CD4-positive, alpha-beta T cell treated with Interleukin-4 for 4 hours (primary cell): ENCODE measurements around the gene CRIP1.

ENCODE experiments used
- DNase-seq: peaks from one replicate; pipeline ENCODE4 v3.0.0-alpha.2; 2020

Gene CRIP1

GRCh38 chr14:105494606-105494929, 7.9 kb downstream of the CRIP1 start:
- no peak for DNase-seq

DNA sequence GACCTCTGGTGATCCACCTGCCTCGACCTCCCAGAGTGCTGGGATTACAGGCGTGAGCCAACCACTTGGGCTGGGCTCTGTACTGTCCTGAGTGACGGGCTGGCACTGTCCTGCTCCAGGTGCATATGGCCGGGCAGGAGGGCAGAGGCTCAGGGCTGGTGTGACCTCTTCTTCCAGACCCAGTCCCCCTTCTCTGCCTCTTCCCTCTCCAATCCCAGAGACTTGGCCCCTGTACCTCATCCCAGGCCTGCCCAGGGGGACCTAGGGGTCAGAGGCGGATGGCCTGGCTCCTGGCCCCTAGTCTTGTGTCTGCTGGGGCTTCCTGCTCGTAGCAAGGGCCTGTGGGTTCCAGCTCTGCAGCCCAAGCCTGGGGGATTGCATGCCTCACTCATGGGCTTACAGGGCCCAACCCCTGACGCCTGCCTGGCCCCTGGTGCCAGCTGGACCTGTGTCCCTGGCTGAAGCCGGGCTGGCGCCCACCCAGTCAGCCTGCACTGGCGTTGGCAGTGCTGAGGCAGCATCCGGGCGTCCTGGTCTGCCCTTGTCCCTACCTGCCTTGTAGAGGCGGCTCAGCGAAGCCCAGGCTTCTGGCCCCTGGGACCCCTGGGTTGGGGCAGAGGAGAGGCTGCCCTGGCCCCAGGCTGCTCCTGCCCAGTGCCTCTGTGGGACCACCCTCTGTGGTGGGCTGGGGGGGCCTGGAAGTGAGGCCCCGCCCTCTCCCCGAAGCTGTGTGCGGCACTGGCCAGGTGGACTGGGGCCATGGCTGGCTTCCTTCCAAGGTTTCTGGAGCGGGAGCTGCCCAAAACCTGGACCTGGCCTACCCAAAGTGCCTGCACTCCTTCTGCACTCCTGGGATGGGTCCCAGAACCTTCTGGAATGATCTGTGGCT, 8.7 kb downstream of the CRIP1 start:
- no peak for DNase-seq

GRCh38 chr14:105495990-105496830, 9.5 kb downstream of the CRIP1 start:
- no peak for DNase-seq

- DNase-seq: no peak
Observed at GRCh38 chr14:105496831-105497591, 10.3 kb downstream of the CRIP1 start.

DNA sequence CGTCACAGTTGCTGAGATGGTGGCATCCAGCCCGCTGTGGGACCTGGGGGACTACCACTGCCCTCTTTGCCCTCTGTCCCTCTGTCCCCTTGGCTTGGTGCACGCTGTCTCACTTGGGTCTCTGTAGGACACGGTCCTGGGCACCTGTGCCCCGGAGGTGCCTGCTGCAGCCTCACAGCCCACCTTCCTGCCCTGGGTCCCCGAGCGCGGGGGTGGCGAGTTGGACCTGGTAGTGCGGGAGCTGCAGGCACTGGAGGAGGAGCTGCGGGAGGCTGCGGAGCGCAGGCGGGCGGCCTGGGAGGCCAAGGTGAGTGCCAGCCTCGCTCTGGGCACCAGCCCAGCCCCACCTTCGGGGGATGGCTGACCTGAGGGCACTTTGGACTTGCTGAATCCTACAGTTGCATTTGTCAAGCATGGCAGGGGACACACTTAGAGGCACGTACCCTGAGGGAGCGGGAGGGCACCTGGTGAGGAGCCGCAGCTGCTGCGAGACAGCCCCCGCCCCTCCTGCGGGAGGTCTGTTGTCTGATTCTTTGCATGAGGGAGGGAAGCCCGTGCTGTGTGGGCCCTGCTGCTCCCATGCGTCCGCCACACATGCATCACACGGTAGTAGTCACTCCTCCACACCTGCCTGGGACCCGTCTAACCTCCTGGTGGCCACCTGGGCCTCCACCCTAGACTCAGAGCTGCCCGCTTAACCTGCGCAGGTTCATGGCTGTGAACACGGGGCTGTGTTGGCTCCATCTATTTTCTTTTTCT, 11.2 kb downstream of the CRIP1 start:
- DNase-seq: no peak

GRCh38 chr14:105498430-105499255, 12.0 kb downstream of the CRIP1 start:
- DNase-seq: no peak

- no peak for DNase-seq
Observed at GRCh38 chr14:105499256-105500035, 12.8 kb downstream of the CRIP1 start.

GRCh38 chr14:105500036-105500725, 13.5 kb downstream of the CRIP1 start:
- no peak for DNase-seq

DNA sequence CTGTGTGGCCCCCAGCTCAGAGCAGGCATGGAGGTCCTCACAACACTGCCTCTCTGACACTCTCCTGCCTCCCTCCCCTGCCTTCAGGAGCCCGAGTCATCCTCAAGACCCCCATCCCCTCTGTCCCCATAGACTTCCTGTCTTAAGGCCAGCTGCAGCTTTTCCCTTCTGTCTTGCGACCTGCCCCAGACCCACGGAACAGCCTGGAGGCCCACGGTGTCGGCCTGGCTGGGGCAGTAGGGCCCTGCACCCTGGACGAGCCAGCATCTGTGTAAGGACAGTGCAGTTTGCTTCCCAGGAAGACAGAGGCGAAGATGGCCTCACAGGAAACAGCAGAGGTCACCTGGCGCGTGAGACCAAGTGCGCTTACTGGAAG, 14.0 kb downstream of the CRIP1 start:
- no peak for DNase-seq

DNA sequence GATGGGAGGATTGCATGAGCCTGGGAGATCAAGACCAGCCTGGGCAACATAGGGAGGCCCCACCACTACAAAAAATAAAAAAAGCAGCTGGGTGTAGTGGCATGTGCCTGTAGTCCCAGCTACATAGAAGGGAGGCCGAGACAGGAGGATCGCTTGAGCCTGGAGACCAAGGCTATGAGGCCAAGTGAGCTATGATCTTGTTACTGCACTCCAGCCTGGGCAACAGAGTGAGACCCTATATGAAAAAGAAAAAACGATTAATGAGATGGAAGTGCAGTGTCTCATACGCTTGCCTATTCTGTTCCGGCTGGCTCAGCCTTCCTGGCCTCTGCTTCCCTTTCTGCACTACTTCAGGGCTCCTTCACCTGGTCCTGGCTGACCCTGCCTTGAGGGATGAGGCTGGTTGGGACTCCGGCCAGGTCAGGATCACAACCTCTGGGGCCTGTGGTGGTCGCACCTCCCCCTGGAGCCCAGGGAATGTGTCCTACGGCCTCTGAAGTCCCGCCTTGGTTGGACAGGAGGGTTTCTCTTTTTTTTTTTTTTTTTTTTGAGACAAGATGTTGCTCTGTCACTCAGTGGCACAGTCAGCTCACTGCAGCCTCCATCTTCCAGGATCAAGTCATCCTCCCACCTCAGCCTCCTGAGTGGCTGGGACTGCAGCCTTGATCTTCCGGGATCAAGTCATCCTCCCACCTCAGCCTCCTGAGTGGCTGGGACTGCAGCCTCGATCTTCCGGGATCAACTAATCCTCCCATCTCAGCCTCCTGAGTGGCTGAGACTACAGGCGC, 15.0 kb downstream of the CRIP1 start:
- DNase-seq: no peak

GRCh38 chr14:105502446-105503295, 16.0 kb downstream of the CRIP1 start:
- DNase-seq: no peak

DNA sequence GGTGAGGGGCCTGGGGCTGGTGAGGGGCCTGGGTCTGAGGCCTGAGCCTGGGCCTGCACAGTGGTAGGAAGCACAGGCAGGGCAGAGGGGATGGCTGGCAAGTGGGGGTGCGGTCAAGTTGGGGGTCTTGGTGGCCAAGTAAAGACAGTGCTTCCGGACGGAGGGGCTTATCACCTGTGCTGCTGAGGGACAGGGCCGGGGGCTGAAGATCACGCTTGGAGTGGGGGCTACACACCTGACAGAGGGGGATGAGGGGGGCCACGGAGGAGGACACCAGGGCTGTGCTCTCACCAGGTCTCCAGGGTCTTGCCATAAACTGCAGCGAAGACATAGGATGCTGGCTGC, 16.6 kb downstream of the CRIP1 start:
- DNase-seq: no peak

DNA sequence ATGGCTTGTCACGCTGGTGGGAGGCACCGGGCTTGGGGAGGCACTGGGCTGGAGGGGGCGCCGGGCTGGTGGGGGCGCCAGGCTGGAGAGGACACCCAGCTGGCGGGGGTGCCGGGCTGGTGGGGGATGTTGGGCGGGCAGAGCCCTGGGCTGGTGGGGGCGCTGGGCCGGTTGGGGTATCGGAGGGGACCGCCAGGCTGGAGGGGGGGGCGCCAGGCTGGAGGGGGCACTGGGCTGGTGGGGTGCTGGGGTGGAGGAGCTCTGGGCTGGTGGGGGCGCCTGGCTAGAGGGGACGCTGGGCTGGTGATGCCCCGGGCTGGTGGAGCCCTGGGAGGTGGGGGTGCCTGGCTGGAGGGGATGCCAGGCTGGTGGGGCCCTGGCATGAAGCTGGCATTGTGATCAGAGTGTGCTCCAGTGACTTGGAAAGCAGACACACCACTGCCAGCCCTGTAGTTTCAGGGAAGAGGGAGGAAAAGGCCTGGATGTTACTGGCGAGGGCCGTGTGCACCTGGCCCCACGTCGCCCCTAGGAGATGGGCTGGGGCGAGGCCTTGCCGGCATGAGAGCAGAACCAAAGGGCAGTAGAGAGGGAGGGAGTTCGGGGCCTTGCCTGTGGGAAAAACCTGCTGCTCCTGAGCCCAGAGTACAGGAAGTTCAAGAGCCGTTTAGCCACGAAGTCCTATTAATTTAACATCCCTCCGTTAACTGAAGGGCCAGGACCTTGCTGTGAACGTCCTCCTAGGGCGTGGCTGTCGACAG, 17.4 kb downstream of the CRIP1 start:
- no peak for DNase-seq

- DNase-seq: no peak
Observed at GRCh38 chr14:105505101-105505500, 18.4 kb downstream of the CRIP1 start.

GRCh38 chr14:105507247-105507646, 20.6 kb downstream of the CRIP1 start:
- no peak for DNase-seq

- DNase-seq: no peak
Observed at GRCh38 chr14:105508069-105508468, 21.4 kb downstream of the CRIP1 start.

DNA sequence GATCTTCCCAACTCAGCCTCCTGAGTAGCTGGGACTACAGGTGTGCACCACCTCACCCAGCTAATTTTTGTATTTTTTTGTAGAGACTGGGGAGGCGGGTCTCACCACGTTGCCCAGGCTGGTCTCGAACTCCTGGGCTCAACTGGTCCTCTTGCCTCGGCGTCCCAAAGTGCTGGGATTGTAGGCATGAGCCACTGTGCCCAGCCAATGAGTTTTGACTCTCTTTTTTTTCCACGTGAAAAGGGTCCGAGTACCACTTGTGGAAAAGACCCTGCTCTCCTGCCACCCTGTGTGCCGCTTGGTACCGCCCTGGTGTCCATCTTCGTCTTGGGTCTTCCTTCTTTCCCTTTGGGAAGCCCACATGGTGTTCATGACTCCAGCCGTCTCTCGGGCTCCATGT, 21.9 kb downstream of the CRIP1 start:
- no peak for DNase-seq

DNA sequence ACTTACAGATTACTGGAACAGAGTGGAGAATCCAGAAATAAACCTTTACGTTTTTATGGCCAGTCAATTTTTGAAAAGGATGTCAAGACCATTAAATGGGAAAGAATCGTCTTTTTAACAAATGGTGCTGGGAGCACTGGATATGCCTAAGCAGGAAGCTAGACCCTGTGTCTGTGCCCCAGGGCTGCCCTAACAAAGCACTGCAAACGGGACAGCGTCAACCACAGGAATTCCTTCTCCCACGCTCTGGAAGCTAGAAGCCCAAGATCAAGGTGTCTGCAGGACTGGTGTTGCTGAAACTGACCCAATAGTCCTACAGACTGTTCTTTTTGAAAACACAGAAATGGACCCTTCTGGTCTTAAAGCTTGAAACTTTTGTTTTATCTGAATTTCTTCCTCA, 30.4 kb downstream of the CRIP1 start:
- no peak for DNase-seq
